COLO668 (cell line): ENCODE results near the gene RAB6B.

Experiments used
- DNase-seq: peaks from one replicate; lab custom pipeline; 2025; ENCODE audit not compliant: unreplicated experiment; lab: John Stamatoyannopoulos, UW

The RAB6B gene

DNA sequence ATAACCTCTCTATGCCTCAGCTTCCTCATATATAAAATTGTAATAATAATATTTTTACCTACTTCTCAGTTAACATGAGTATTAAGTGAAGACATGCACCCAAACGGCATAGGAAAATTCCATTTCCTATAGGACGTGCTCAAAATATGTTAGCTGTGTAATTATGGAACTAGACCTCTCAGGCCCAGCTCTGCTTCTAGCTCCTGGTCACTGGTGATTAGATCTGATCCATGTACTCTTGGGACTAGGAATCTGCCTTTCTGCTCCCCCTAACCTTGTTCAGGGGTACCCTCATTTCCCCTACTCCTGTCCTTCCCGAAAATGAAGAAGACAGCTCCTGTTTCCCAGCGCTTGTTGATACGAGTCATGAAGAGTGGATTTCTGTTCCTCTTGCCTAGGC is 119.8 kb downstream of the RAB6B start:
- no peak for DNase-seq

DNA sequence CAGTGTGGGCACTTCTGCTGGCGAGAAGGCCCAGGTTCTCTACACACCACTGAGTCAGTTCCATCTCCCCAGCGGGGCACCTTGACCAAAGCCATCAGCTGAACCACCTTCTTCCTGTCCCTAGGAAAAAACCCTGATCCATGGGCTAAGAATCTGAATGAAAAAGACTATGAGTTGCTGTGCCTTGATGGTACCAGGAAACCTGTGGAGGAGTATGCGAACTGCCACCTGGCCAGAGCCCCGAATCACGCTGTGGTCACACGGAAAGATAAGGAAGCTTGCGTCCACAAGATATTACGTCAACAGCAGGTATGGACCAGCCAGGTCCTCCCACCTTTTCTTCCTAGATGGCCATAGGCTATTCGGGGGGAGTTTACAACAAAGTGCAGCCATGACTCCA is 120.4 kb downstream of the RAB6B start:
- no peak for DNase-seq
